ENCODE results near the gene EHBP1.
"Not testable (repeated sequence)": the region's sequence is repeated elsewhere in the genome, so short reads cannot be mapped to it uniquely, and the experiment has no call there.

Gene EHBP1

DNA sequence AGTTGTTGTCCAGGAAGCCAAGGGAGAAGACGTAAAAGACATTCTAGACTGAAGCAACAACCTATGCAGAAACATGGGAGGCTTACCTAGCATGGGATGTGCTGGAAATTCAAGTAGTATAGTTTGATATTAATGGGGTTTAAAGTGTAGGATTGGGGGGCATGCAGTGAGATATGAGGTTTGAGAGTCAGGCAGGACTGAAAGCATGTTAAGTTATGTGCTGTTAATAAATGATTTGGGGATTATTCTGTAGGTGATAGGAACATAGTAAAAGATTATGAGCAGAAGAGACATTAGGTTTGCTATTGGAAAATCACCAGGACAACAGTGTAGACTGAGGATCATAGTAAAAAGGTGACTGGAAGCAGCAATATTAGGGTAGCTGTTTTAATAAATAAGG, 3.2 kb downstream of the EHBP1 start:
- TF ChIP-seq, protein P1, sequence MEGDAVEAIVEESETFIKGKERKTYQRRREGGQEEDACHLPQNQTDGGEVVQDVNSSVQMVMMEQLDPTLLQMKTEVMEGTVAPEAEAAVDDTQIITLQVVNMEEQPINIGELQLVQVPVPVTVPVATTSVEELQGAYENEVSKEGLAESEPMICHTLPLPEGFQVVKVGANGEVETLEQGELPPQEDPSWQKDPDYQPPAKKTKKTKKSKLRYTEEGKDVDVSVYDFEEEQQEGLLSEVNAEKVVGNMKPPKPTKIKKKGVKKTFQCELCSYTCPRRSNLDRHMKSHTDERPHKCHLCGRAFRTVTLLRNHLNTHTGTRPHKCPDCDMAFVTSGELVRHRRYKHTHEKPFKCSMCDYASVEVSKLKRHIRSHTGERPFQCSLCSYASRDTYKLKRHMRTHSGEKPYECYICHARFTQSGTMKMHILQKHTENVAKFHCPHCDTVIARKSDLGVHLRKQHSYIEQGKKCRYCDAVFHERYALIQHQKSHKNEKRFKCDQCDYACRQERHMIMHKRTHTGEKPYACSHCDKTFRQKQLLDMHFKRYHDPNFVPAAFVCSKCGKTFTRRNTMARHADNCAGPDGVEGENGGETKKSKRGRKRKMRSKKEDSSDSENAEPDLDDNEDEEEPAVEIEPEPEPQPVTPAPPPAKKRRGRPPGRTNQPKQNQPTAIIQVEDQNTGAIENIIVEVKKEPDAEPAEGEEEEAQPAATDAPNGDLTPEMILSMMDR (IDR thresholded peaks at IDR 0.05; ENCODE audit: extremely low read depth, insufficient read depth, missing control alignments) = no peak
- DNase-seq (ENCODE audit: low spot score) = no peak
- in situ Hi-C loops (cut with MboI; ENCODE audit: low pct_unique_long_range_greater_than_20kb, low sequenced_read_pairs, unreplicated experiment) = no loop called here

DNA sequence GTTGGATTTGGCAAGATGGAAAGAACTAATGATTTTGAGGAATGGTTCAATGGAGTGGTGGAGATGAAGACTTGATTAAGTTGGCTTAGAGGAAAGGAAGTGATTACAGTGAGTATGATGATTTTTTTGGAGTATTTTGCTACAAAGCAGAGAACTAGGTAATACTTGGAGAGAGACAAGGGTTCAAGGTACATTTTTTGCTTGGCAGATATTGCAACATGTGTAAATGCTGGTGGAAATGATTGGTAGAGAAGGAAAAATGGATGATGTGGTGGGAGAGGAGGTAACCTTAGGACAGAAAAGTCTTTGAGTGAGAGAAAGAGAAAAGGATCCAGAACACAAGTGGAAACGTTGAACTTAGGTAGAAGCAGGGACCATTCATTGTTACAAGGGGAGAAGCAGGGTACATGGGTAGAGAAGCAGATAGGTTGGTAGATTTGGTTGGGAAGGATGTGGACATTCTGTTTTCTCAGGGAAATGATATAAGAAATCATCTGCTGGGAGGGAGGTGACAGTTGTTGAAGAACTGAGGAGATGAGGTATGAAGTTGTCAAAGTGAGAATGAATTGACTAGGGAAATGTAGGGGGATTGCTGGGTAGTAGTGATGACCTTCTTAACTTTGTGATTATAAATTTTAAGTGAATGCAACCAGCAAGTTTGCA, 6.5 kb downstream of the EHBP1 start:
- TF ChIP-seq, protein P1 (IDR thresholded peaks at IDR 0.05; ENCODE audit: extremely low read depth, insufficient read depth, missing control alignments) = no peak
- in situ Hi-C loops (cut with MboI; ENCODE audit: low pct_unique_long_range_greater_than_20kb, low sequenced_read_pairs, unreplicated experiment) = no loop called here
- no peak for DNase-seq (ENCODE audit: low spot score)

DNA sequence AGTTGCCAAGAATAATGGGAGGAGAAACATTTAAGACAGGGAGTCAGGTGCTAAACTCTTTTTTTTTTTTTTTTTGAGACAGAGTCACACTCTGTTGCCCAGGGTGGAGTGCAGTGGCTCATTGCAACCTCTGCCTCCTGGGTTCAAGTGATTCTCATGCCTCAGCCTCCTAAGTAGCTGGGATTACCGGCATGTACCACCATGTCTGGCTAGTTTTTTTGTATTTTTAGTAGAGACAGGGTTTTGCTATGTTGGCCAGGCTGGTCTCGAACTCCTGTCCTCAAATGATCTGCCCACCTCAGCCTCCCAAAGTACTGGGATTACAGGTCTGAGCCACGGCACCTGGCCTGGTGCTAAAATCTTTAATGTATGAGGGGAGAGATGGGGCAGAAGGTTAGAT, 7.7 kb downstream of the EHBP1 start:
- in situ Hi-C loops (cut with MboI; ENCODE audit: low pct_unique_long_range_greater_than_20kb, low sequenced_read_pairs, unreplicated experiment); DNase-seq (ENCODE audit: low spot score): not testable (repeated sequence)

DNA sequence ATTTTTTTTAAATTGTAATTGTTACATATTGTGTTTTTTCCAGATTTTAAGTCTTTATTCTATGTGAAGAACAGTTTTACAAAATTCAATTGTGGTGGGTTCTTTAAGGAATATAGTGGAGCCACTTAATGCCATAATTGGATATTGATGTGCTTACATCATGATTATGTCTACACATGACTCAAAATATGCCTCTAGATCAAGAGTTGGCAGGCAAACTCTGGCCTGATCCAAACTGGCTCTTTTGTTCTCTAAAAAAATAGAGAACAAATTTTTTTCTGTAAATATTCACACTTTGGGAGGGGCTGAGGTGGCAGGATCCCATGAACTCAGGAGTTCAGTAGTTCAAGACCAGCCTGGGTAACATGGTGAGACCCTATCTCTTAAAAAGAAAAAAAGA, 8.3 kb downstream of the EHBP1 start:
- DNase-seq (ENCODE audit: low spot score) = no peak
- in situ Hi-C loops (cut with MboI; ENCODE audit: low pct_unique_long_range_greater_than_20kb, low sequenced_read_pairs, unreplicated experiment) = no loop called here

DNA sequence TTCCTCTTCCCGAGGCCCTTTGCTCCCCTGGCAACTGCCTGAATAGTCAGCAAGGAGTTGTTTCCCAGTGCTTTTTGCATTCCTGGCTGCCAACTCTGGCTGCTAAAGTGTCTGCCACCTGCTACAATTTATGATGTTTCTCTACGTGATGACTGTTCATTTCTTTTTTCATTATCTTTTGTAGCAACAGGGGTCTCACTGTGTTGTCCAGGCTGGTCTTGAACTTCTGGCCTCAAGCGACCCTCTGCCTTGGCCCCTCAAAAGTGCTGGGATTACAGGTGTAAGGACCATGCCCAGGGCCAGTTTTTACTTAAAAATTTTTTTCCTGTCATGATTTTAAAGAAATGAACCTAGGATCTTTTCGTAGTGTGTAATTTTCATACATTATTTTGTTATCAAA, 11.3 kb downstream of the EHBP1 start:
- TF ChIP-seq, protein P1 (IDR thresholded peaks at IDR 0.05; ENCODE audit: extremely low read depth, insufficient read depth, missing control alignments) = no peak
- in situ Hi-C loops (cut with MboI; ENCODE audit: low pct_unique_long_range_greater_than_20kb, low sequenced_read_pairs, unreplicated experiment) = no loop called here

More for the DNA sequence above, 8.3 kb downstream of the EHBP1 start:
- TF ChIP-seq, protein P1 (IDR thresholded peaks at IDR 0.05; ENCODE audit: extremely low read depth, insufficient read depth, missing control alignments) = no peak

DNA sequence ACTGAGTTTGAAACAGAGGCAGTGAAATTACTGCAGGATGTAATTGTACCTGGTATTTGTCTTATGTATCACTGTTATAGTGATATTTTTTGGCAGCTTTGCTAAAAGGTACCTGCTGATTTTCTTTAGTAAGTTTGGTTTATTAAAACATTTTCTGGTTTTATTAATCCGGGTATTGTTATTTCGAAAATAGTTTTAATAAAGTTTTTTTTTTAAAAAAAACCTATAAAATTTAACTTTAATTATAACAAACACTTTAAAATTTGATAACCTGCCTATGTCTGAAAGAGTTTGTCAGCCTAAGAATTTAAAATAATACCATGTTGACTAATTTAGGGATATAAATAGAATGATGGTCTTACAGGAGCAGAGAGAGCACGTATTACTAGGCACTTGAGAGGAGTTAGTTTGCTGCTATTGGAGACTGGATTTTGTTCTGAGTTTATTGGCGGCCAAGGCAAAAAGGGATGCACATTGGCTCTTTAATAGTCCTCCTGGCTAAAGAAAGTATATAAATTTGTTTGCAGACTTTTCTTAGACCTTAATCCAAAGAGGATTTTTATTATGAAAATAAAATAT, 12.1 kb downstream of the EHBP1 start:
- in situ Hi-C loops (cut with MboI; ENCODE audit: low pct_unique_long_range_greater_than_20kb, low sequenced_read_pairs, unreplicated experiment) = no loop called here
- TF ChIP-seq, protein P1 (IDR thresholded peaks at IDR 0.05; ENCODE audit: extremely low read depth, insufficient read depth, missing control alignments) = no peak
- no peak for DNase-seq (ENCODE audit: low spot score)

More for the DNA sequence above, 11.3 kb downstream of the EHBP1 start:
- DNase-seq (ENCODE audit: low spot score) = no peak

DNA sequence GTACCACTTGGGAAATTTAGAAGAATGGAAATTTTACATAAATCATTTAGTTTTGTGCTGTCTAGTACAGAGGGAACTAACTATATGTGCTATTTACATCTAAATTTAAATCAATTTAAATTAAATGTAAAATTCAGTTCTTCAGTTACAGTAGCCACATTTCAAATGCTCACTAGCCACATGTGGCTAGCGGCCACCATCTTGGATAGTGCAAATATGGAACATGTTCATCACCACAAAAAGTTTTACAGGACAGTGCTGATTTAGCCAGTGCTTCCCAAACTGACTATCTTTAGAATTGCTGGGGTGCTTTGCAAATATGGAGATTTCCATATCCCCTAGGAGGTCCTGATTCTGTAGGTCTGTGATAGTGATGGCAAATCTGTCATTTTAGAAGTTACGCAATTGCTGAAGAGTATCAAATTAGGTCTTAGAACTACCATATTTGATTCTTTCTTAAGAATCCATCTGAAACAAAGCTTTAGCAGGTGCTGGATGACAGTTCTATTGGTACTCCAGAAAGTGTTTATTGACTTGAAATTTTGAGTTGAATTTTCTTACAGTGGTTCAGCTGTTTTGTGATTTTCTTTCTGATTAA, 12.8 kb downstream of the EHBP1 start:
- no peak for DNase-seq (ENCODE audit: low spot score)
- TF ChIP-seq, protein P1 (IDR thresholded peaks at IDR 0.05; ENCODE audit: extremely low read depth, insufficient read depth, missing control alignments) = no peak
- in situ Hi-C loops (cut with MboI; ENCODE audit: low pct_unique_long_range_greater_than_20kb, low sequenced_read_pairs, unreplicated experiment) = no loop called here

Measured in GM13977 (cell line).